Kidney (tissue), 14 donors: Measurements from ENCODE around the gene DIS3L2. TPM values are rescaled to one million over a fixed set of nuclear protein-coding genes. Genes with fewer than 3 reads are reported as not detected.

ENCODE experiments used
- DNase-seq, 5 donors: peaks; one replicate each; pipeline ENCODE4 v3.0.0-alpha.2; 2013 to 2020
- FAIRE-seq: peaks from 2 replicates; lab custom pipeline; 2012; peaks lifted over from hg19 to GRCh38; lab: Jason Lieb, UNC
- H3K27ac ChIP-seq, 2 donors: one replicate each; pipeline ENCODE4 v1.7.0; 2013; ENCODE audit warnings: low read depth in 2 of 2, low read length in 2 of 2, inconsistent platforms in 1 of 2
- H3K27me3 ChIP-seq: one replicate; pipeline ENCODE4 v1.7.1; 2013; ENCODE audit warnings: low read length, inconsistent platforms; ENCODE audit not compliant: control insufficient read depth, insufficient read depth
- H3K36me3 ChIP-seq, 3 donors: one replicate each; pipeline versions ENCODE4 v1.7.0 to v1.7.1; 2013; ENCODE audit warnings: low read length in 3 of 3, control low read depth in 1 of 3, inconsistent platforms in 1 of 3; ENCODE audit not compliant: insufficient read depth in 3 of 3, control insufficient read depth in 2 of 3
- H3K4me1 ChIP-seq, 3 donors: one replicate each; pipeline versions ENCODE4 v1.7.0 to v1.7.1; 2013; ENCODE audit warnings: low read length in 3 of 3, inconsistent platforms in 1 of 3, low read depth in 1 of 3; ENCODE audit not compliant: control insufficient read depth in 2 of 3, insufficient read depth in 2 of 3
- H3K4me3 ChIP-seq, 3 donors: one replicate each; pipeline versions ENCODE4 v1.7.0 to v1.8.1; 2013; ENCODE audit warnings: low read length in 3 of 3, control low read depth in 1 of 3, inconsistent platforms in 1 of 3
- H3K9ac ChIP-seq, 3 donors: one replicate each; pipeline versions ENCODE4 v1.7.0 to v1.7.1; 2013; ENCODE audit warnings: low read length in 3 of 3, control low read depth in 1 of 3, inconsistent platforms in 1 of 3
- H3K9me3 ChIP-seq, 3 donors: one replicate each; pipeline versions ENCODE4 v1.7.0 to v1.7.1; 2013; ENCODE audit warnings: low read length in 3 of 3, control low read depth in 1 of 3, inconsistent platforms in 1 of 3; ENCODE audit not compliant: control insufficient read depth in 2 of 3, insufficient read depth in 1 of 3
- intact Hi-C: fragments of 100-400 bp; cut with DNase I; formaldehyde crosslinking; loops from one replicate; pipeline ENCODE4 v1.11.1; 2022
- polyA plus RNA-seq: library from polyadenylated mRNA; stranded (reverse); fragments of 350-450 nt; fragmentation: Illumina TruSeq; extraction: RNeasy Lipid Tissue Mini Kit (QIAGEN cat#74804); gene quantifications from one replicate; pipeline ENCODE4 v1.2.3, GENCODE V29; 2014; ENCODE audit warnings: low read depth, low replicate concordance; ENCODE audit not compliant: insufficient read depth
- total RNA-seq: library from RNA; stranded (reverse); fragmentation: NEBNext Ultra II Directional; extraction: Animal tissue kit (Norgen Biotek cat#: 25700); gene quantifications from one replicate; pipeline ENCODE4 v1.2.1, GENCODE V29; 2021
- TF ChIP-seq, protein P1 (sequence below): IDR thresholded peaks from 3 replicates; pipeline ENCODE4 v1.5.1; 2012; ENCODE audit warnings: mild to moderate bottlenecking, moderate library complexity, borderline replicate concordance; ENCODE audit not compliant: insufficient read depth; ENCODE audit errors: extremely low read depth
- donor health status: control.
- donor health status: control.
- donor health status: control.
- donor health status: control.
- donor health status: control.
- donor health status: DM: yes; HTN: yes; CAD: no.
- donor health status: Normal renal cell carcinoma (clear cell type).

DIS3L2 gene
- total and polyA plus RNA-seq, 2 donors from 2014 or later = 12.3 to 47.7 TPM

DNA sequence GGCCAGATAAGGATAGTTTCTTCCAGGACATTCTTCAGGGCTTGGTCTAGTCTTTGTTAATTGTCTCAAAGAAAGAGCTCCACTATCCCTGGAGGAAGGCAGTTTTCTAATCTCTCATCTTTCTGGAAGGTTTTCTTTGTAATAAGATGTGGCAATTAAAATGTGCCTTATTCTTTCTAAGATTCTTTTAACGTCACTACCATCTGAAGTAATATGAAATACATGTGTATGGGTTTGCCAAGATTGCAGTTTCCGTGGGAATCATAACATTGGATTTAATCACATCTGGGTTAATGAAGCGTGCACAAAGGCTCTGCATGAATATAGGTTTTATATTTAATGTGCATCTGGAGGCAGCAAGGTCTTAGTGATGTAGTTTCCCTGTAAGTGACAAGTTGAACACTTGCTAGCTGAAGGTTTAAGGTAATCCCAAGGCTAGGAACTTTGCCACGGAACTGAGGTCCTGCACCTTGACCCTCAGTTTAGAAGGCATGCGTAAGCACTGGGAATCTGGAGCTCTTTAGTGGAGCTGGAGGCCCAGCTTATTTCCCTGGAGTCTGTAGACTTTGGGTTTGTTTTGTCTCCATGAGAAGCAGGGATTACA, 25.7 kb downstream of the DIS3L2 start:
- H3K27me3 ChIP-seq = no peaks in the 10 kb centered on the region
- peak in 2 of 5 donors; percentile 33 to 41 for DNase-seq
- FAIRE-seq = no peak
- intact Hi-C loops = no loop called here
- TF ChIP-seq, protein P1, sequence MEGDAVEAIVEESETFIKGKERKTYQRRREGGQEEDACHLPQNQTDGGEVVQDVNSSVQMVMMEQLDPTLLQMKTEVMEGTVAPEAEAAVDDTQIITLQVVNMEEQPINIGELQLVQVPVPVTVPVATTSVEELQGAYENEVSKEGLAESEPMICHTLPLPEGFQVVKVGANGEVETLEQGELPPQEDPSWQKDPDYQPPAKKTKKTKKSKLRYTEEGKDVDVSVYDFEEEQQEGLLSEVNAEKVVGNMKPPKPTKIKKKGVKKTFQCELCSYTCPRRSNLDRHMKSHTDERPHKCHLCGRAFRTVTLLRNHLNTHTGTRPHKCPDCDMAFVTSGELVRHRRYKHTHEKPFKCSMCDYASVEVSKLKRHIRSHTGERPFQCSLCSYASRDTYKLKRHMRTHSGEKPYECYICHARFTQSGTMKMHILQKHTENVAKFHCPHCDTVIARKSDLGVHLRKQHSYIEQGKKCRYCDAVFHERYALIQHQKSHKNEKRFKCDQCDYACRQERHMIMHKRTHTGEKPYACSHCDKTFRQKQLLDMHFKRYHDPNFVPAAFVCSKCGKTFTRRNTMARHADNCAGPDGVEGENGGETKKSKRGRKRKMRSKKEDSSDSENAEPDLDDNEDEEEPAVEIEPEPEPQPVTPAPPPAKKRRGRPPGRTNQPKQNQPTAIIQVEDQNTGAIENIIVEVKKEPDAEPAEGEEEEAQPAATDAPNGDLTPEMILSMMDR = no peak
- H3K27ac ChIP-seq = no peak overlapping the region
- no peak overlapping the region for H3K9ac ChIP-seq
- H3K36me3 ChIP-seq = no peaks in the 10 kb centered on the region
- H3K9me3 ChIP-seq = no peaks in the 10 kb centered on the region
- H3K4me1 ChIP-seq = peaks cover 0 to 4% (median 3%) of the 10 kb centered on the region in 3 donors
- H3K4me3 ChIP-seq = no peak overlapping the region

DNA sequence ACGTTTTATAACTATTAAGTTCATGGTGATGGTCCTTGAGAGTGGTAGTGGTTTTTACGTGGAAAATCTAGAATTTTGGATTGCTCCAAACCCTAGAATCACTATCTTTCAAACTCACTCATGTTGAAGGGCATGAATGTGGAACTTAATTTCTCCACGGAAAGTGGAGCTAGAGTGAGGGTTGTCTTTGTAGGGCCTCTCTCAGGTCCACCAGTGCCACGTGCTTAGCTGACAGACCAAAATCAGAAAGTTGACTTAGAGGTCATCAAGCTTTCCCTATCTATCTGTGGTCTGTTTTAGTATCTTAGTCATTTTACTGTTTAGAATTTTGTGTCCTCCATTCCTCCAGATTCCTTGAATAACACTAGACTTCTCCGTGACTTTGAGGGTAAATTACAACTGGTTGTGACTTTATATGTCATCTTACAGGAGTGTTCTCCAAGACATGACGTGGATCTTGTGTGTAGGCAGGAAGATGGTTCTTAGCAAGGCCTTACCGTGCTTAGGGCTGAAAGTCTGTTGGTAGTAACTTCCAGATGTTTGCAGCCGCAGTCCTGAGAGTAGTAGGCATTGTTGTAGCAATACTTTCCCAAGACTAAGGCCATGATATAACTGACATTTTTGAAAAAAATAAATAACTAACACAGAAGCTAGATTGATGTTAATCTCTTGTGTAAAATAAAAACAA, 26.8 kb downstream of the DIS3L2 start:
- Histone ChIP-seq H3K9me3 (no peaks in the 10 kb centered on the region), H3K9ac (no peak overlapping the region), H3K4me3 (no peak overlapping the region), H3K36me3 (no peaks in the 10 kb centered on the region), H3K4me1 (peaks cover 0 to 4% (median 3%) of the 10 kb centered on the region in 3 donors), H3K27ac (no peak overlapping the region), H3K27me3 (no peaks in the 10 kb centered on the region)
- FAIRE-seq (no peak), DNase-seq (no peak)
- TF ChIP-seq, protein P1 = no peak
- intact Hi-C loops = no loop called here

DNA sequence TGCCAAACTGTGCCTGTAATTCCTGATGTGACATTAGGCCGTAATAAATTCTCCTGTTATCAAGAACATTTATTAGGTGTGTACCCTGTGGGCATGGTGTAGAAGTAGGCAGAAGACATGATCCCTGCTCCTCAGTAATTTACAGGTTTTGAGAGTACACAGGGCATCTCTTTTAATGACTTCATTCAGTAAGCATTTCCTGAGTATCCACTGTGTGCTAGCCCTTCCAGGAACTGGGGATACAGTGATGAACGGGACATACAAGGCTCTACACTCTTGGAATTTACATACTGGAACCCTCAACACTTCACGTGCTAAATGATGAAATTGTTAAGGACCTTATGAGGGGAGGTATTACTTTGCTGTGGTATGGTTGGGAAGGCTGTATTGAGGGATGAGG, 30.2 kb downstream of the DIS3L2 start:
- intact Hi-C loops = no loop called here
- no peak for DNase-seq
- peaks cover 0 to 4% (median 3%) of the 10 kb centered on the region in 3 donors for H3K4me1 ChIP-seq

More for the DNA sequence above, 30.2 kb downstream of the DIS3L2 start:
- no peak overlapping the region for H3K27ac ChIP-seq
- TF ChIP-seq, protein P1 = no peak
- no peaks in the 10 kb centered on the region for H3K27me3 ChIP-seq
- H3K4me3 ChIP-seq = no peak overlapping the region
- no peaks in the 10 kb centered on the region for H3K9me3 ChIP-seq
- no peaks in the 10 kb centered on the region for H3K36me3 ChIP-seq
- no peak overlapping the region for H3K9ac ChIP-seq
- FAIRE-seq = no peak
